Ecto neural progenitor cell (in vitro differentiated cells): ENCODE measurements around the gene EARS2.

Source experiments
- DNase-seq: peaks from one replicate; pipeline ENCODE4 v3.0.0-alpha.2; 2018; ENCODE audit warnings: low spot score

The EARS2 gene

DNA sequence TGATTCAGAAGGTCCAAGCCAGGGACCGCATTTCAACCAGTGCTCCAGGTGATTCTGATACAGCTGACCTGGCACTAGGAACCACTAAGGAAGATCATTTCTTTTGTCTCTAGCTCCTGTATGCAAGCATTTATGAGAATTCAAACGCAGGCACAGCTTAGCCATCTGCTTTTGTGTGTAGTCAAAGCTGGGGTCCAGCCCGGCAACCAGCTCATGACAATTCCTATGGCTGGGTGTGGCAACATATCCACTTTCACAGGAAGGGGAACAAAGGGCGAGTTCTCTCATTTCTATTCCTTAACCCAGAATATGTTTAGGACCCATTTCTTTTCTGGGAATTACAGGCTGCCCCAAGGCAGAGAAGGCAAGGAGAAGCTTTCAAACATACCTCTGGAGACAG is 76.9 kb downstream of the EARS2 start:
- no peak for DNase-seq

DNA sequence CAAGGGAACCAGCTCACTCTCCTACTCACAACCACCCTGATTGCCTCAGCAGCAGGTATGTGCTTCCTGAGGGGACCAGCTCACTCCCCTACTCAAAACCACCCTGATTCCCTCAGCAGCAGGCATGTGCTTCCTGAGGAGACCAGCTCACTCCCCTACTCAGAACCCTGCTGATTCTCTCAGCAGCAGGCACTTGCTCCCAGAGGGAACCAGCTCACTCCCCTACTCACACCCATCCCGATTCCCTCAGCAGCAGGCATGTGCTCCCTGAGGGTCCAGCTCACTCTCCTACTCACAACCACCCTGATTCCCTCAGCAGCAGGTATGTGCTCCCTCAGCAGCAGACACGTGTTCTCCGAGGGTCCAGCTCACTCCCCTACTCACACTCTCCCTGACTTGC is 78.0 kb downstream of the EARS2 start:
- DNase-seq = no peak

DNA sequence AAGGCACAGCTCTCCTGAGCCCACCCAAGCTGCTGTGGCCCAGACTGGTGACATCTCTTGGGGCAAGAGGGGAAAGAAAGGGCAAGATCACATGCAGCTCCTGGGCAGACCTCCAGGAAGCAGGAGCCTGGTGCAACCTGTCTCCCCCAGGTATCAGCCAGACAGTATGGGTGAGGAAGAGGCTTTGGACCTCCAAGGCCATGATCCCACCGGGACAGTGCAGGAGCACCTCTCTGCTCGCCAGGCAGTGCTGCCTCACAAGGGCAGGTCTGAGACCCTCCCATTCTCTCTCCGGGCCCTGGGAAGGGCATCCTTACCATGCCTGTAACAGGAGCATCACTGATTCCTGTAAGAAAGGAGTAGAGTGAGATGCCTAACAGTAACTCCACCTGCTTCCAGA is 78.6 kb downstream of the EARS2 start:
- no peak for DNase-seq

DNA sequence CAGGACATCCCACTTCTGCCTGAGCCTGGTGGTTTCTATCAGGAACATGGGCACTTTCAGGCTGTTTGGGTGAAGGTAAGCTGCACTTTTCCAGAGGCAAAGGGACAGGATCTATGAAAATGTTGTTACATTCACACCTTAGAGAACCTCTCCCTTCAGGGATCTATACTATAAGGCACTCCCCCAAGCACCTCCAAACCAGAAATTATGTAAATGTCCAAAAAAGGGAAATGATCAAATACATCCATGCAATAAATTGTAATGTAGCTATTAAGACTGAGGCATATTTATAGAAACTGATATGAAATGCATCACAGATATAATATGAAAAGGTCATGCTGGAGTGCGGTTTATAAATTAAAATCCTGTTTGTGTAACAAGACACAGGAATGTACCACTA is 80.9 kb downstream of the EARS2 start:
- no peak for DNase-seq
